GM18873 (cell line): ENCODE data around the gene CXorf49B.

Experiments
- ATAC-seq: cut with Tn5 transposase; IDR thresholded peaks from one replicate; pipeline ENCODE4 v1.9.1; 2021; ENCODE audit warnings: mild to moderate bottlenecking, moderate library complexity, moderate number of reproducible peaks; ENCODE audit not compliant: unreplicated experiment, low FRiP score

CXorf49B gene

DNA sequence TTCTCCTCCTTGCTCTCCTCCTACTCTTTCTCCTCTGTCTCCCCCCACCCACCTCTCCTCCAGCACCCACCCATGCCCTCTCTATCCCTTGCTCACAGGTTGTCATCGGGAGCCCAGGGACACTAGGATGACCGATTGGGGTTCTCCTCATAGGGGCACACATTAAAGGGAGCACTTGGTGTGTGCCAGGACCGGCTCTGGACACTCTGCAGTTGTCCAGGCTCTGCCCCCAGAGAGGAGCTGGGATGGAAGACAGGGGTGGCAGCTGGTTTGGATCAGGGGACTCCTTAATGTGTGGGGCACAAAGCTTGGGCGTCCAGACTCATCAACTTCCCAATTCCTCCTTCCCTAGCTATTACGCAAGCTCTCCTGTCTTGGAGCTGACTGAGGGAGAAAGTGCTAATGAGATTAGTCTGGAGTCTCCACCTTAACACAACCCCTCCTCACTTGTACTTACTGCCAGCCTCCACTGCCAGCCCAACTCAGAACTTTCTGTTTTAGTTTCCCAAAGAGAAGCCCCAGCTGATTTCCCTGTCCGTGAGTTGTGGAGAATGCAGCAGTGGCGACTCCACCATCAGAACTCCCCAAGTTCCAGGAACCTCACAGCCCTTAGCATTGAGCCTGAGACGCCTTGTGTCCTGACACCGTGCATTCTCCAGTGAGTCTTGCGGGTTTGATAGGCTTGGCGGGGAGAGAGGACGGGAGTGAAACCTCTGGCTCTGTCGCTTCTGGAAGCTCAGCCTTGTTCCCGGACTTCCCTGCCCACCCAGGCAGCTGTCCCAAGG, 52.2 kb downstream of the CXorf49B start:
- ATAC-seq = no peak

DNA sequence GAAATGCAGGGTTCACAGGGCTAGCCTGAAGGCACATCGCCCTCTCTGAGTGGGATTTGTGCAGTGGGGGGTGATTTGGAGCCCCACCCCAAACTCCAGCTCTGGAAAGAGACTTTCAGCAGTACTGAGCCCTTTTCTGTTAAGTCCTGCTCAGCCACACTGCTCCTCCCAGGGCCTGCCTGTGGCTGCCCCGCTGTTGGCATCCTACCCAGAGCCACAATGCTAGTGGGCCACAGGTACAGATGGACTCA, 52.7 kb downstream of the CXorf49B start:
- no peak for ATAC-seq
